PFSK-1 (cell line): ENCODE data around the gene CLEC16A.

Source experiments
- FOXP2 ChIP-seq: optimal IDR thresholded peaks from 2 replicates; pipeline ENCODE3; 2011; ENCODE audit warnings: borderline replicate concordance, control low read depth, inconsistent platforms; ENCODE audit not compliant: insufficient read depth; ENCODE audit errors: extremely low read length, extremely low read depth
- POLR2AphosphoS5 ChIP-seq: IDR thresholded peaks from 2 replicates; pipeline ENCODE4 v1.6.1; 2012; ENCODE audit warnings: low read depth, mild to moderate bottlenecking, control low read depth, low read length, moderate library complexity
- SIN3A ChIP-seq: IDR thresholded peaks from 2 replicates; pipeline ENCODE4 v1.6.1; 2012; ENCODE audit warnings: mild to moderate bottlenecking, low read length, moderate library complexity, borderline replicate concordance; ENCODE audit not compliant: insufficient read depth
- TAF1 ChIP-seq: IDR thresholded peaks from 2 replicates; pipeline ENCODE4 v1.6.1; 2012; ENCODE audit warnings: low read length, control low read depth, borderline replicate concordance; ENCODE audit not compliant: insufficient read depth
- TF ChIP-seq, protein P1 (sequence below), 2 experiments: IDR thresholded peaks; 2 replicates each; pipeline versions ENCODE4 v1.6.1 to v1.8.0; 2011 to 2012; ENCODE audit warnings: low read depth in 2 of 2, low read length in 2 of 2, control low read depth in 1 of 2, inconsistent platforms in 1 of 2, mild to moderate bottlenecking in 1 of 2, moderate library complexity in 1 of 2; ENCODE audit not compliant: insufficient read depth in 1 of 2

Gene CLEC16A

DNA sequence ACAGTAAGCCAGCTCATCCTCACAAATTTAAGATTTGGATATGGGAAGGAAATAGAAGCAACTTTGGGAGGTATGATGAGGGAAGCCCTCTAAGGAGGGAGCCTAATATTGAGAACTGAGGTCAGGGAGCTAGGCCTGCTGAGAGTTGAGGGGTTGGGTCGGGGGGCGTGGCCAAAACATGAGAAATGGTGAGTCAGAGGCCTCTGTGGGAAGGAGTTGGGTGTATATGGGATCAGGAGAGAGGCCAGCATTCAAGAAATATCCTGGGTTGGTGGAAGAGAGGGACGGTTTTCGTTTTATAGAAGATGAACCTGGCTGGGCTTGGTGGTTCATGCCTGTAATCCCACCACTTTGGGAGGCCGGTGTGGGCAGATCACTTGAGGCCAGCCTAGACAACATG is 48.4 kb downstream of the CLEC16A start:
- no peak for TF ChIP-seq SIN3A
- no peak for TF ChIP-seq FOXP2
- no peak for TF ChIP-seq POLR2AphosphoS5
- no peak for TF ChIP-seq TAF1
- TF ChIP-seq, protein P1, sequence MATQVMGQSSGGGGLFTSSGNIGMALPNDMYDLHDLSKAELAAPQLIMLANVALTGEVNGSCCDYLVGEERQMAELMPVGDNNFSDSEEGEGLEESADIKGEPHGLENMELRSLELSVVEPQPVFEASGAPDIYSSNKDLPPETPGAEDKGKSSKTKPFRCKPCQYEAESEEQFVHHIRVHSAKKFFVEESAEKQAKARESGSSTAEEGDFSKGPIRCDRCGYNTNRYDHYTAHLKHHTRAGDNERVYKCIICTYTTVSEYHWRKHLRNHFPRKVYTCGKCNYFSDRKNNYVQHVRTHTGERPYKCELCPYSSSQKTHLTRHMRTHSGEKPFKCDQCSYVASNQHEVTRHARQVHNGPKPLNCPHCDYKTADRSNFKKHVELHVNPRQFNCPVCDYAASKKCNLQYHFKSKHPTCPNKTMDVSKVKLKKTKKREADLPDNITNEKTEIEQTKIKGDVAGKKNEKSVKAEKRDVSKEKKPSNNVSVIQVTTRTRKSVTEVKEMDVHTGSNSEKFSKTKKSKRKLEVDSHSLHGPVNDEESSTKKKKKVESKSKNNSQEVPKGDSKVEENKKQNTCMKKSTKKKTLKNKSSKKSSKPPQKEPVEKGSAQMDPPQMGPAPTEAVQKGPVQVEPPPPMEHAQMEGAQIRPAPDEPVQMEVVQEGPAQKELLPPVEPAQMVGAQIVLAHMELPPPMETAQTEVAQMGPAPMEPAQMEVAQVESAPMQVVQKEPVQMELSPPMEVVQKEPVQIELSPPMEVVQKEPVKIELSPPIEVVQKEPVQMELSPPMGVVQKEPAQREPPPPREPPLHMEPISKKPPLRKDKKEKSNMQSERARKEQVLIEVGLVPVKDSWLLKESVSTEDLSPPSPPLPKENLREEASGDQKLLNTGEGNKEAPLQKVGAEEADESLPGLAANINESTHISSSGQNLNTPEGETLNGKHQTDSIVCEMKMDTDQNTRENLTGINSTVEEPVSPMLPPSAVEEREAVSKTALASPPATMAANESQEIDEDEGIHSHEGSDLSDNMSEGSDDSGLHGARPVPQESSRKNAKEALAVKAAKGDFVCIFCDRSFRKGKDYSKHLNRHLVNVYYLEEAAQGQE (IDR thresholded peaks at IDR 0.05; ENCODE audit: insufficient read depth in 1 of 2, low read depth in 2 of 2, low read length in 2 of 2): no peak

DNA sequence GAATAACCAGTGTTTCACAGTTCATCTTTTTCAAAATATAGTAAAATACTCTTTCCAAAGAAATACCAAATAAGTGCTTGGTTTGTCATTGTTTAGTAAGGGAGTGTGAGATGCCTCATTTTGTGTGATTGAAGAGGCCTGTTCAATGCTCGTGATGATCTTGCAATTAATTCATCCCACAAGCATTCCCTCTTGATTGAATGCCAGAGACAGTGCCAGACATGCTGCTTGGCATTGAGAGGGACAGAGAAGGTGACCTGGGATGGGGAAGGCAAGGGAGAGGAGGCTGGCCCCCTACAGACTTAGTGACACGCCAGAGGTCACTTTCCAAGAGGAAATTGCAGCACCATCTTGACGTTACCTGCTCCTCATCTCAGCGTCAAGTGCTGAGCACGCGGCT is 49.3 kb downstream of the CLEC16A start:
- TF ChIP-seq SIN3A: no peak
- TF ChIP-seq, protein P1 (IDR thresholded peaks at IDR 0.05; ENCODE audit: insufficient read depth in 1 of 2, low read depth in 2 of 2, low read length in 2 of 2): no peak
- TF ChIP-seq POLR2AphosphoS5: no peak
- no peak for TF ChIP-seq TAF1
- TF ChIP-seq FOXP2: no peak

DNA sequence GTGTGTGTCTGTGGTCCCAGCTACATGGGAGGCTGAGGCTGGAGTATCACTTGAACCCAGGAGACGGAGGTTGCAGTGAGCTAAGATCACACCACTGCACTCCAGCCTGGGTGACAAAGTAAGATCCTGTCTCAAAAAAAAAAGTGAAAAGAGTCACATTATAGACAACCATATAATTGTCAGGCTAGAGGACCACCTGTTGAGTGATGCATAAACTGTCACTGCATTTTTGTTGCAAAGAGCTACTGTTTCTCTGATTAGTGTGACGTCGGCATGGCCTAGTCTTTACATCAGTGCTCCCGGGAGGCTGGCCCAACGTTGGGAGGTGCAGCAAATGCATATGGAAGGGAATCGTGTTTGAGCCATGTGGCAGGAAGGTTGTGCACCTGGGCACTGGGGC is 50.2 kb downstream of the CLEC16A start:
- TF ChIP-seq TAF1: no peak
- TF ChIP-seq, protein P1 (IDR thresholded peaks at IDR 0.05; ENCODE audit: insufficient read depth in 1 of 2, low read depth in 2 of 2, low read length in 2 of 2): no peak
- TF ChIP-seq FOXP2: no peak

DNA sequence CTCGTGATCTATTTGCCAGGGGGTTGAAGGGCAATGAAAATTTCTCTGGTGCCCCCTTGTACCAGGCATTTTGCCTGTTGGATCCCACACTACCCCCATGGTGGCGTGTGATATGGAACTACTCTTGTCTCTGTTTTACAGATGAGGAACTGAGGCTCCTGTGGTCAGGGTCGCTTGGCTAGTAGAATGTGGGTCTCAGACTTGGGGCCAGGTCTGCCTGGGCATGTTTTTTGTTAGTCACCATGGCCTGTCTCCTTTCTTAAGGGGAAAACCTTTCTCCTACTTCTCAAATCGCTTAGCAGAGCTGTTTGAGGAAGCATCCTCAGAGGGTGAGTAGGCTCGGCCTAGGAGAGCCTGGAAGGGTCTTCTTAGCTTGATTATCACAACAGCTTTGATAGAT is 51.2 kb downstream of the CLEC16A start:
- TF ChIP-seq TAF1 (no peak), POLR2AphosphoS5 (no peak), SIN3A (no peak), FOXP2 (no peak)
- TF ChIP-seq, protein P1 (IDR thresholded peaks at IDR 0.05; ENCODE audit: insufficient read depth in 1 of 2, low read depth in 2 of 2, low read length in 2 of 2): no peak

DNA sequence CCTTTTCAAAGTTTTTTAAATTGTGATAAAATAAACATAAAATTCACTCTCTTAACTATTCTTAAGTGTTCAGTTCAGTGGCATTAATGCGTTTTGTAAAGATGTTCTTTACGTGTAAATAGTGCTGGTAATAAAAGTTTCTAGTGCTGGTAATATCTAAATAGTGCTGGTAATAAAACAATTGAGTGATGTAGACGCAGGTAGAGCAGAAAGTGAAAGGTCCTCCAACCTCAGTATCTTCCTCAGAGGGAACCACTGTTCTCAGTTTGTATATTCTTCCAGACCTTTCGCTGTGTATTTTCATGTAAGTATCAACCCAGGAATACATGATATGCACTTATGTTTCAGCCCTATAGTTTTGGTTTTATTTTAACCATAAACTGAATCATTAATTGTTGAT is 53.1 kb downstream of the CLEC16A start:
- TF ChIP-seq FOXP2: no peak
- TF ChIP-seq, protein P1 (IDR thresholded peaks at IDR 0.05; ENCODE audit: insufficient read depth in 1 of 2, low read depth in 2 of 2, low read length in 2 of 2): no peak
- TF ChIP-seq POLR2AphosphoS5: no peak
- TF ChIP-seq SIN3A: no peak
- TF ChIP-seq TAF1: no peak
